ENCODE results near the gene TLX1.

DNA sequence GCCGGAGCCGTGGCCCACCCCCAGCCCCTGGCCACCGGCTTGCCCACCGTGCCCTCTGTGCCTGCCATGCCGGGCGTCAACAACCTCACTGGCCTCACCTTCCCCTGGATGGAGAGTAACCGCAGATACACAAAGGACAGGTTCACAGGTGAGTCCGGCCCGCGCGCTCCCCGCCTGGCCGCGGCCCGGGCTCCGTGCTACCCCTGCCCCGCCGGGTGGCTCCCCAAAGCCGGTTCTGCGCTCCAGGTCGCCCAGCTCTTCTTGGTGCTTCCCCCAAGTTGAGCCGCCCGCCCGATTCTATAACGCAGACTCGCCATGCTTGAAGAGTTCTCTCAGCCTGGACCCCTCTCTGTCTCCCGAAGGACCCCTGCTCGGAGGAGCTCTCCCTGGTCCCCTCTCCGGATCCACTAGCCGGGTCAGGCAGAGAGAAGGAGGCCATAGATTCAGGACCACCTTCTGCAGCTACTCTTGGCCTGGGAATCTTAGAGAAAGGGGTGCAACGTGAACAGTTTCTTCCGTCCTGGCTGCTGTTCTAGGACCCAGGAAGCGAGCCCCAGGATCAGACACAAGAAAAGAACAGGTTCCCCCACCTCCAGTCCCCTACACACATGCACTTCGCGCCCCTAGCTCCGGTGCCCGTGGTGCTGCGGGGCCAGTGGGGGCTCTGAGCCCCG lies 999 bp downstream of the TLX1 start:
- TF ChIP-seq CTCF (IDR thresholded peaks at IDR 0.05; ENCODE audit: low read depth, low read length, poor library complexity, severe bottlenecking), result no peak
- no peak for TF ChIP-seq EZH2phosphoT487 (IDR thresholded peaks at IDR 0.05; ENCODE audit: borderline replicate concordance, low read length)
